Transverse colon (tissue), 4 donors: ENCODE data around the gene AGAP1. TPM values are rescaled to one million over a fixed set of nuclear protein-coding genes. Genes with fewer than 3 reads are reported as not detected.

Experiments used
- DNase-seq: peaks from one replicate; pipeline ENCODE4 v3.0.0-alpha.2; 2019
- H3K27ac ChIP-seq, 4 donors: fragments of 200-600 bp; sonication (generic); 2 replicates each; pipeline ENCODE4 v1.5.1; 2016 to 2018; ENCODE audit warnings: inconsistent platforms in 4 of 4
- H3K27me3 ChIP-seq: fragments of 200-600 bp; sonication (generic); 2 replicates; pipeline ENCODE4 v1.5.1; 2017; ENCODE audit warnings: inconsistent platforms
- H3K36me3 ChIP-seq, 4 donors: fragments of 200-600 bp; sonication (generic); 2 replicates each; pipeline ENCODE4 v1.5.1; 2017 to 2019; ENCODE audit warnings: inconsistent platforms in 4 of 4
- H3K4me1 ChIP-seq, 4 donors: fragments of 200-600 bp; sonication (generic); 2 replicates each; pipeline ENCODE4 v1.5.1; 2017 to 2020; ENCODE audit warnings: inconsistent platforms in 4 of 4
- H3K4me3 ChIP-seq, 4 donors: fragments of 200-600 bp; sonication (generic); 1 replicate in 1 of 4; 2 replicates in 3 of 4; pipeline versions ENCODE4 v1.5.1 to v1.6.1; 2017 to 2019; ENCODE audit warnings: inconsistent platforms in 4 of 4
- H3K9me3 ChIP-seq, 2 donors: fragments of 200-600 bp; sonication (generic); 2 replicates each; pipeline ENCODE4 v1.5.1; 2017 to 2019; ENCODE audit warnings: inconsistent platforms in 2 of 2
- EP300 ChIP-seq: sonication (generic); formaldehyde crosslinking; IDR thresholded peaks from one replicate; pipeline ENCODE4 v1.6.1; 2017; ENCODE audit warnings: antibody characterized with exemption, low read depth
- POLR2A ChIP-seq: fragments of 450-650 bp; IDR thresholded peaks from one replicate; pipeline ENCODE4 v1.6.1; 2016; ENCODE audit warnings: antibody characterized with exemption, mild to moderate bottlenecking, moderate library complexity
- POLR2AphosphoS5 ChIP-seq, 3 donors: sonication (generic); formaldehyde crosslinking; IDR thresholded peaks; one replicate each; pipeline ENCODE4 v1.6.1; 2016; ENCODE audit warnings: antibody characterized with exemption in 3 of 3
- WGBS, 2 donors: methylation state at CpG; one replicate each; pipeline ENCODE4 v1.1.5; 2018; ENCODE audit warnings: low coverage in 1 of 2; 5-methylcytosine and 5-hydroxymethylcytosine counted together
- in situ Hi-C, 4 donors: fragments of 200-750 bp; cut with MboI; loops; one replicate each; pipeline versions ENCODE4 v1.15.0 to v1.15.1; 2017; ENCODE audit warnings: low sequenced_read_pairs in 3 of 4, low pct_ligation_motif_present in 1 of 4, low pct_unique_long_range_greater_than_20kb in 1 of 4
- intact Hi-C: fragments of 100-400 bp; cut with DNase I; formaldehyde crosslinking; loops from one replicate; pipeline ENCODE4 v1.15.1; 2023; ENCODE audit warnings: low total_unique reads
- total RNA-seq, 4 donors: library from RNA; depleted of rRNA; stranded (reverse); fragments of >200 nt; gene quantifications; one replicate each; pipeline ENCODE4 v1.1.0, GENCODE V29; 2016
- TF ChIP-seq, protein P1 (sequence below), 5 experiments: fragments of 200-600 bp in 3 of 5; fragments of 450-650 bp in 2 of 5; sonication (generic) in 3 of 5; IDR thresholded peaks; 1 replicate in 2 of 5; 2 replicates in 3 of 5; pipeline ENCODE4 v1.5.1; 2016 to 2017; ENCODE audit warnings: antibody characterized with exemption in 5 of 5, inconsistent platforms in 3 of 5, mild to moderate bottlenecking in 2 of 5, moderate library complexity in 1 of 5

The AGAP1 gene
- total RNA-seq, 4 donors from 2014 or later: 56.1 to 96.9 (median 71.2) TPM

DNA sequence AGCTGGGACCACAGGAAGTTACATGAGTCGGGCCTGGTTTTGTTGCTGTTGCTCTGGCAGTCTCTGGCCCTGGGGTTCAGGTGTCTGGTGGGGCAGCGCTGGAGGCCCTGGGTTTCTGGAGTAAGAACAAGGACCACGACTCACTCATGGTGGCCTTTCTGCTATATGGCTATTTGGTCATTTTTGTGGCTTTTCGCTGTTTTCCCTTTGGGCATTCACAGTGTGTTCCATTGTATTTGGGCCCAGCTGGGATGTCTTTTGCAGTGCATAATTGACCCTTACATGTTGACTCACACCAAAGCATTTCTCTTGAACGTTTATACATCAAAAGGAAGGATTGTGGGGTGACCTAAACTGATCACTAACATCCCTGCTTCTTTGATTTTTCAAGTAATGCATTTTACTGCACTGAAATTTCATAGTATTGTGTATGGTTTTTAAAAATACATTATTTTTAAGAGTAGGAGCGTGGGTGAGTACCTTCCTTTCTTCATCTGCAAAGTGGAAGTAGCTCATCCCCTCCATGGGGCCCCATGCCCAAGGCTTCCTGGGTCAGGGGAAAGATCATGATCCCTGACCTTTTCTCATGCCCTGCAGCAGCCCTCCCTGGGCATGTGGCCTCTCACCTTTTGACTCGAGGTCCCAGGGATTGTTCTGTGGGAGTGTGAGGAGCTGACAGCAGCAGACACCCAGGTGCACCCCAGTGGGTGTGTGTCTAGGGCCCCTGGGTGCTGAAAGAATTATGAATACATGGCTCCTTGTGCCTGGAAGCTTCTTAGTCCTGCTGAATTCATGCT, 225.5 kb downstream of the AGAP1 start:
- no peak for DNase-seq
- Histone ChIP-seq H3K27ac (no peak overlapping the region), H3K27me3 (no peaks in the 10 kb centered on the region), H3K4me1 (peaks cover 6 to 12% (median 7%) of the 10 kb centered on the region in 4 donors), H3K4me3 (no peak overlapping the region), H3K9me3 (no peaks in the 10 kb centered on the region), H3K36me3 (no peaks in the 10 kb centered on the region)
- in situ Hi-C loops (loop anchor here in 1 of 4 donors (25.0 kb wide), 1 partner anchor 582 kb away; no protein-coding TSS in a partner anchor), intact Hi-C loops (no loop called here)
- 34 to 74% methylated on average over 3 to 7 of the region's 7 CpGs for WGBS, 2 donors
- TF ChIP-seq POLR2AphosphoS5 (IDR thresholded peaks at IDR 0.05) (no peak), EP300 (no peak), POLR2A (no peak)
- TF ChIP-seq, protein P1, sequence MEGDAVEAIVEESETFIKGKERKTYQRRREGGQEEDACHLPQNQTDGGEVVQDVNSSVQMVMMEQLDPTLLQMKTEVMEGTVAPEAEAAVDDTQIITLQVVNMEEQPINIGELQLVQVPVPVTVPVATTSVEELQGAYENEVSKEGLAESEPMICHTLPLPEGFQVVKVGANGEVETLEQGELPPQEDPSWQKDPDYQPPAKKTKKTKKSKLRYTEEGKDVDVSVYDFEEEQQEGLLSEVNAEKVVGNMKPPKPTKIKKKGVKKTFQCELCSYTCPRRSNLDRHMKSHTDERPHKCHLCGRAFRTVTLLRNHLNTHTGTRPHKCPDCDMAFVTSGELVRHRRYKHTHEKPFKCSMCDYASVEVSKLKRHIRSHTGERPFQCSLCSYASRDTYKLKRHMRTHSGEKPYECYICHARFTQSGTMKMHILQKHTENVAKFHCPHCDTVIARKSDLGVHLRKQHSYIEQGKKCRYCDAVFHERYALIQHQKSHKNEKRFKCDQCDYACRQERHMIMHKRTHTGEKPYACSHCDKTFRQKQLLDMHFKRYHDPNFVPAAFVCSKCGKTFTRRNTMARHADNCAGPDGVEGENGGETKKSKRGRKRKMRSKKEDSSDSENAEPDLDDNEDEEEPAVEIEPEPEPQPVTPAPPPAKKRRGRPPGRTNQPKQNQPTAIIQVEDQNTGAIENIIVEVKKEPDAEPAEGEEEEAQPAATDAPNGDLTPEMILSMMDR (IDR thresholded peaks at IDR 0.05): no peak

DNA sequence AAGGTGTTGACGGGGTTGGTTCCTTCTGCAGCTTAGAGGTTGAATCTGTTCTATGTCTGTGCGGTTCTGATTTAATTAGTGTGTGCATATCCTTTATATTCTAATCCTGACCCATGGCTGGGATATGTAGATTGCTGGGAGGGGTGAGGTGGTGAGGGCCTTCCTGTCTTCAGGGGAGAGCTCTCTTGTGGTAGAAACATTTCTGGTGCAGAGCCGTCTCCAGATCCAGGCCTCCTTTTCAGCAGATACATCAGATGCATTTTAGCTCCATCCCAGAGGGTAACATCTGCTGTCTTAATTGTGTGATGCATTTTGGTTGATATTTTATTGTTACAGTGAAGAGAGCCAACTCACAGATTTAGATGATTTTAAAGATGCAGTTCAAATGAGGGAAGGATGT, 227.8 kb downstream of the AGAP1 start:
- no peaks in the 10 kb centered on the region for H3K27me3 ChIP-seq
- intact Hi-C loops (no loop called here), in situ Hi-C loops (loop anchor here in 1 of 4 donors (25.0 kb wide), 1 partner anchor 584 kb away; no protein-coding TSS in a partner anchor)
- no peak overlapping the region for H3K27ac ChIP-seq
- WGBS, 2 donors: 95 to 100% methylated on average over 2 to 3 of the region's 3 CpGs
- no peak for DNase-seq
- TF ChIP-seq, protein P1 (IDR thresholded peaks at IDR 0.05): no peak
- H3K4me3 ChIP-seq: no peak overlapping the region
- no peaks in the 10 kb centered on the region for H3K9me3 ChIP-seq
- H3K4me1 ChIP-seq: peaks cover 8 to 22% (median 14%) of the 10 kb centered on the region in 4 donors
- no peaks in the 10 kb centered on the region for H3K36me3 ChIP-seq

DNA sequence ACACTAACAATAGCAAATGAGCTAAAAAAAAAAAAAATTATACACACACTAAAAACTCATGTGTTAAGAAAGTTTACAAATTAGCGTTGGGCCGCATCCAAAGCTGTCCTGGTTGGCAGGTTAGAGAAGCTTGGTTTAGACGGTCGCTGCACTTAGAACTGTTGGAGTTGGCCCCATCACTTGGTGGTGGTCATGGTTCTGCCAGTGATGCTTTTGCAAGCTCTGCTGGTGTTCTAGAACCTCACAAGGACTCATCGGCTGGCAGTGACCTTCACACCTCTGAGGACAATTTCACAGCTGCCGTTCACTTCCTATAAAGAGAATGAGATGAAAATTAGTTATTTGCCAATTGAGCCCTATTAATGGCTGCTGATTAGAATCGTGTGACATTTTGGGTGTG, 229.0 kb downstream of the AGAP1 start:
- H3K36me3 ChIP-seq: no peaks in the 10 kb centered on the region
- no peak for DNase-seq
- no peak overlapping the region for H3K4me3 ChIP-seq
- intact Hi-C loops: no loop called here
- no peak overlapping the region for H3K27ac ChIP-seq
- in situ Hi-C loops: loop anchor here in 1 of 4 donors (25.0 kb wide), 1 partner anchor 586 kb away; no protein-coding TSS in a partner anchor
- no peaks in the 10 kb centered on the region for H3K27me3 ChIP-seq
- WGBS, 2 donors: 91 to 94% methylated on average over 5 to 7 of the region's 7 CpGs
- TF ChIP-seq POLR2AphosphoS5 (IDR thresholded peaks at IDR 0.05): no peak
- no peak for TF ChIP-seq POLR2A
- TF ChIP-seq, protein P1 (IDR thresholded peaks at IDR 0.05): no peak
- TF ChIP-seq EP300: no peak
- no peaks in the 10 kb centered on the region for H3K9me3 ChIP-seq
- peaks cover 8 to 22% (median 11%) of the 10 kb centered on the region in 4 donors for H3K4me1 ChIP-seq

DNA sequence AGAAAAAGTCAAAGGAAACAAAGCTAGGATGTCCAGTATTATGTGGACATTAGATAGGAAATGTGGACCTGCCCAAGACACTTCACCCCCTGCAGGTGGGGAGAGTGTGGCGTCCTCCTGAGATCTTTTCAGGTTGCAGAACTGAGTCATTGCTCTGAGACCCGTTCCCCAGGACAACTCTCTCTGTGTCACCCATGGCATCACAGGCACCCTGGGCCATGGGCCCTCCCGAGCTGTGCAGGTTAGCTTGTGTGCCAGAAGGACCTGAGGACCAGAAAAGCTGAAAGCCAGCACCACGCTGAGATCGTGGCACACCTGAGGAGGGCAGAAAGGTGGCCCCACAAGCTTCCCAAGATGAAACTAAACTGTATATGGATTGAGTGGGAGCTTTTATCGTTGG, 229.5 kb downstream of the AGAP1 start:
- intact Hi-C loops: no loop called here
- H3K27ac ChIP-seq: peak overlapping the region in 1 of 4 donors; percentile 84
- no peak for DNase-seq

More for the DNA sequence above, 229.5 kb downstream of the AGAP1 start:
- TF ChIP-seq POLR2AphosphoS5 (IDR thresholded peaks at IDR 0.05) (no peak), EP300 (no peak), POLR2A (no peak)
- TF ChIP-seq, protein P1 (IDR thresholded peaks at IDR 0.05): no peak
- no peaks in the 10 kb centered on the region for H3K27me3 ChIP-seq
- WGBS, 2 donors: 85% methylated on average over 6 of the region's 6 CpGs; no CpG with 5 or more reads in 1 of the 2 donors
- no peak overlapping the region for H3K4me3 ChIP-seq
- H3K9me3 ChIP-seq: no peaks in the 10 kb centered on the region
- no peaks in the 10 kb centered on the region for H3K36me3 ChIP-seq
- in situ Hi-C loops: loop anchor here in 1 of 4 donors (25.0 kb wide), 1 partner anchor 586 kb away; no protein-coding TSS in a partner anchor
- H3K4me1 ChIP-seq: peaks cover 8 to 22% (median 11%) of the 10 kb centered on the region in 4 donors
